ENCODE results near the gene SLC25A30.
"Not testable (repeated sequence)": the region's sequence is repeated elsewhere in the genome, so short reads cannot be mapped to it uniquely, and the experiment has no call there.

The SLC25A30 gene

GRCh38 chr13:45432737-45433380 is 14.7 kb upstream of the SLC25A30 start:
- no peak for DNase-seq (ENCODE audit: low read depth)

- not testable (repeated sequence) for DNase-seq (ENCODE audit: low read depth)
These were observed 8.1 kb upstream of the SLC25A30 start for GRCh38 chr13:45426056-45426841.

- no peak for DNase-seq (ENCODE audit: low read depth)
These were observed 4.6 kb upstream of the SLC25A30 start for GRCh38 chr13:45422731-45423292.

GRCh38 chr13:45419945-45420344 is 1.8 kb upstream of the SLC25A30 start:
- DNase-seq (ENCODE audit: low read depth) = no peak

- not testable (repeated sequence) for DNase-seq (ENCODE audit: low read depth)
These were observed 1.2 kb upstream of the SLC25A30 start for GRCh38 chr13:45419389-45419788.

GRCh38 chr13:45416516-45417128 is 1.6 kb downstream of the SLC25A30 start:
- DNase-seq (ENCODE audit: low read depth) = no peak

- DNase-seq (ENCODE audit: low read depth) = no peak
These were observed 3.1 kb downstream of the SLC25A30 start for GRCh38 chr13:45415112-45415511.

- DNase-seq (ENCODE audit: low read depth) = no peak
These were observed 4.3 kb downstream of the SLC25A30 start for GRCh38 chr13:45413826-45414307.

- DNase-seq (ENCODE audit: low read depth) = no peak
These were observed 5.7 kb downstream of the SLC25A30 start for GRCh38 chr13:45412274-45413049.

- DNase-seq (ENCODE audit: low read depth) = no peak
These were observed 6.5 kb downstream of the SLC25A30 start for GRCh38 chr13:45411631-45412030.

GRCh38 chr13:45411221-45411620 is 7.0 kb downstream of the SLC25A30 start:
- DNase-seq (ENCODE audit: low read depth) = no peak

GRCh38 chr13:45410466-45410865 is 7.7 kb downstream of the SLC25A30 start:
- DNase-seq (ENCODE audit: low read depth) = no peak

GRCh38 chr13:45410001-45410400 is 8.2 kb downstream of the SLC25A30 start:
- DNase-seq (ENCODE audit: low read depth) = no peak

- no peak for DNase-seq (ENCODE audit: low read depth)
These were observed 11.8 kb downstream of the SLC25A30 start for GRCh38 chr13:45406421-45406820.

- no peak for DNase-seq (ENCODE audit: low read depth)
These were observed 15.1 kb downstream of the SLC25A30 start for GRCh38 chr13:45403081-45403480.

- DNase-seq (ENCODE audit: low read depth) = no peak
These were observed 15.5 kb downstream of the SLC25A30 start for GRCh38 chr13:45402641-45403040.

GRCh38 chr13:45401314-45401713 is 16.9 kb downstream of the SLC25A30 start:
- DNase-seq (ENCODE audit: low read depth) = no peak

- no peak for DNase-seq (ENCODE audit: low read depth)
These were observed 19.3 kb downstream of the SLC25A30 start for GRCh38 chr13:45398877-45399276.

GRCh38 chr13:45396533-45397095 is 21.6 kb downstream of the SLC25A30 start:
- DNase-seq (ENCODE audit: low read depth) = no peak

GRCh38 chr13:45393941-45394570 is 24.1 kb downstream of the SLC25A30 start:
- DNase-seq (ENCODE audit: low read depth) = no peak

GRCh38 chr13:45392811-45393210 is 25.4 kb downstream of the SLC25A30 start:
- DNase-seq (ENCODE audit: low read depth) = no peak
